ENCODE results near the gene WDR11. TPM values are rescaled to one million over a fixed set of nuclear protein-coding genes. Genes with fewer than 3 reads are reported as not detected.

WDR11 gene
- total and polyA plus RNA-seq, 9 donors: 22.0 to 31.5 (median 28.4) TPM

GRCh38 chr10:120841522-120842189 lies 9.5 kb upstream of the WDR11 start:
- Histone ChIP-seq H3K4me1 (ENCODE audit: control insufficient read depth, insufficient read depth, low read length) (no peaks in the 10 kb centered on the region), H3K36me3 (ENCODE audit: control insufficient read depth, insufficient read depth, low read length) (no peaks in the 10 kb centered on the region), H3K27ac (ENCODE audit: low read length) (no peak overlapping the region), H3K4me3 (ENCODE audit: low read length) (no peak overlapping the region), H3K27me3 (ENCODE audit: control insufficient read depth, insufficient read depth, low read length) (no peaks in the 10 kb centered on the region), H3K9me3 (replicated peaks; ENCODE audit: control insufficient read depth, low read depth, low read length) (no peaks in the 10 kb centered on the region)
- WGBS (ENCODE audit: insufficient coverage): no CpG with 5 or more reads among the region's 1 CpG
- no peak for DNase-seq

- Histone ChIP-seq H3K4me3 (ENCODE audit: low read length) (no peak overlapping the region), H3K27me3 (ENCODE audit: control insufficient read depth, insufficient read depth, low read length) (no peaks in the 10 kb centered on the region), H3K9me3 (replicated peaks; ENCODE audit: control insufficient read depth, low read depth, low read length) (no peaks in the 10 kb centered on the region), H3K36me3 (ENCODE audit: control insufficient read depth, insufficient read depth, low read length) (peaks cover 9% of the 10 kb centered on the region), H3K4me1 (ENCODE audit: control insufficient read depth, insufficient read depth, low read length) (peaks cover 6% of the 10 kb centered on the region), H3K27ac (ENCODE audit: low read length) (no peak overlapping the region)
- no CpG with 5 or more reads among the region's 2 CpGs for WGBS (ENCODE audit: insufficient coverage)
- no peak for DNase-seq
These were observed 3.2 kb downstream of the WDR11 start for GRCh38 chr10:120854388-120854787.

GRCh38 chr10:120861178-120861855 lies 10.2 kb downstream of the WDR11 start:
- no CpG with 5 or more reads among the region's 2 CpGs for WGBS (ENCODE audit: insufficient coverage)
- H3K4me3 ChIP-seq (ENCODE audit: low read length): no peak overlapping the region
- H3K36me3 ChIP-seq (ENCODE audit: control insufficient read depth, insufficient read depth, low read length): peaks cover 29% of the 10 kb centered on the region
- no peak overlapping the region for H3K27ac ChIP-seq (ENCODE audit: low read length)
- no peak for DNase-seq
- H3K27me3 ChIP-seq (ENCODE audit: control insufficient read depth, insufficient read depth, low read length): no peaks in the 10 kb centered on the region
- H3K9me3 ChIP-seq (replicated peaks; ENCODE audit: control insufficient read depth, low read depth, low read length): no peaks in the 10 kb centered on the region
- no peaks in the 10 kb centered on the region for H3K4me1 ChIP-seq (ENCODE audit: control insufficient read depth, insufficient read depth, low read length)

- Histone ChIP-seq H3K4me3 (ENCODE audit: low read length) (no peak overlapping the region), H3K27me3 (ENCODE audit: control insufficient read depth, insufficient read depth, low read length) (no peaks in the 10 kb centered on the region), H3K36me3 (ENCODE audit: control insufficient read depth, insufficient read depth, low read length) (peaks cover 25% of the 10 kb centered on the region), H3K27ac (ENCODE audit: low read length) (no peak overlapping the region), H3K9me3 (replicated peaks; ENCODE audit: control insufficient read depth, low read depth, low read length) (no peaks in the 10 kb centered on the region), H3K4me1 (ENCODE audit: control insufficient read depth, insufficient read depth, low read length) (no peaks in the 10 kb centered on the region)
- DNase-seq: no peak
These were observed 22.6 kb downstream of the WDR11 start for GRCh38 chr10:120873741-120874140.

- Histone ChIP-seq H3K9me3 (replicated peaks; ENCODE audit: control insufficient read depth, low read depth, low read length) (no peaks in the 10 kb centered on the region), H3K27ac (ENCODE audit: low read length) (no peak overlapping the region), H3K27me3 (ENCODE audit: control insufficient read depth, insufficient read depth, low read length) (no peaks in the 10 kb centered on the region), H3K4me1 (ENCODE audit: control insufficient read depth, insufficient read depth, low read length) (no peaks in the 10 kb centered on the region), H3K4me3 (ENCODE audit: low read length) (no peak overlapping the region), H3K36me3 (ENCODE audit: control insufficient read depth, insufficient read depth, low read length) (peaks cover 9% of the 10 kb centered on the region)
- no peak for DNase-seq
- WGBS (ENCODE audit: insufficient coverage): no CpG with 5 or more reads among the region's 1 CpG
These were observed 31.9 kb downstream of the WDR11 start for GRCh38 chr10:120883071-120883470.

GRCh38 chr10:120887482-120887881 lies 36.3 kb downstream of the WDR11 start:
- H3K36me3 ChIP-seq (ENCODE audit: control insufficient read depth, insufficient read depth, low read length): peaks cover 21% of the 10 kb centered on the region
- DNase-seq: no peak
- no CpG with 5 or more reads among the region's 3 CpGs for WGBS (ENCODE audit: insufficient coverage)

GRCh38 chr10:120891365-120891764 lies 40.2 kb downstream of the WDR11 start:
- Histone ChIP-seq H3K9me3 (replicated peaks; ENCODE audit: control insufficient read depth, low read depth, low read length) (no peaks in the 10 kb centered on the region), H3K27ac (ENCODE audit: low read length) (no peak overlapping the region), H3K36me3 (ENCODE audit: control insufficient read depth, insufficient read depth, low read length) (peaks cover 21% of the 10 kb centered on the region), H3K27me3 (ENCODE audit: control insufficient read depth, insufficient read depth, low read length) (no peaks in the 10 kb centered on the region), H3K4me1 (ENCODE audit: control insufficient read depth, insufficient read depth, low read length) (no peaks in the 10 kb centered on the region), H3K4me3 (ENCODE audit: low read length) (no peak overlapping the region)
- DNase-seq: no peak

More at GRCh38 chr10:120887482-120887881, 36.3 kb downstream of the WDR11 start:
- Histone ChIP-seq H3K4me1 (ENCODE audit: control insufficient read depth, insufficient read depth, low read length) (no peaks in the 10 kb centered on the region), H3K27me3 (ENCODE audit: control insufficient read depth, insufficient read depth, low read length) (no peaks in the 10 kb centered on the region), H3K9me3 (replicated peaks; ENCODE audit: control insufficient read depth, low read depth, low read length) (no peaks in the 10 kb centered on the region), H3K27ac (ENCODE audit: low read length) (no peak overlapping the region), H3K4me3 (ENCODE audit: low read length) (no peak overlapping the region)

- WGBS (ENCODE audit: insufficient coverage): no CpG with 5 or more reads among the region's 1 CpG
- Histone ChIP-seq H3K27ac (ENCODE audit: low read length) (no peak overlapping the region), H3K4me1 (ENCODE audit: control insufficient read depth, insufficient read depth, low read length) (no peaks in the 10 kb centered on the region), H3K9me3 (replicated peaks; ENCODE audit: control insufficient read depth, low read depth, low read length) (no peaks in the 10 kb centered on the region), H3K27me3 (ENCODE audit: control insufficient read depth, insufficient read depth, low read length) (no peaks in the 10 kb centered on the region), H3K4me3 (ENCODE audit: low read length) (no peak overlapping the region), H3K36me3 (ENCODE audit: control insufficient read depth, insufficient read depth, low read length) (peaks cover 18% of the 10 kb centered on the region)
- DNase-seq: no peak
These were observed 43.4 kb downstream of the WDR11 start for GRCh38 chr10:120894556-120894955.

GRCh38 chr10:120897343-120897742 lies 46.2 kb downstream of the WDR11 start:
- no peak for DNase-seq
- Histone ChIP-seq H3K9me3 (replicated peaks; ENCODE audit: control insufficient read depth, low read depth, low read length) (no peaks in the 10 kb centered on the region), H3K36me3 (ENCODE audit: control insufficient read depth, insufficient read depth, low read length) (peaks cover 20% of the 10 kb centered on the region), H3K4me1 (ENCODE audit: control insufficient read depth, insufficient read depth, low read length) (no peaks in the 10 kb centered on the region), H3K27ac (ENCODE audit: low read length) (no peak overlapping the region), H3K4me3 (ENCODE audit: low read length) (no peak overlapping the region), H3K27me3 (ENCODE audit: control insufficient read depth, insufficient read depth, low read length) (no peaks in the 10 kb centered on the region)
- WGBS (ENCODE audit: insufficient coverage): 100% methylated on average over 1 of the region's 2 CpGs

GRCh38 chr10:120905268-120905667 lies 54.1 kb downstream of the WDR11 start:
- no peak overlapping the region for H3K27ac ChIP-seq (ENCODE audit: low read length)
- peaks cover 53% of the 10 kb centered on the region for H3K36me3 ChIP-seq (ENCODE audit: control insufficient read depth, insufficient read depth, low read length)
- H3K27me3 ChIP-seq (ENCODE audit: control insufficient read depth, insufficient read depth, low read length): no peaks in the 10 kb centered on the region
- no peaks in the 10 kb centered on the region for H3K4me1 ChIP-seq (ENCODE audit: control insufficient read depth, insufficient read depth, low read length)
- peaks cover 3% of the 10 kb centered on the region for H3K9me3 ChIP-seq (replicated peaks; ENCODE audit: control insufficient read depth, low read depth, low read length)
- 97% methylated on average over 7 of the region's 9 CpGs for WGBS (ENCODE audit: insufficient coverage)
- no peak overlapping the region for H3K4me3 ChIP-seq (ENCODE audit: low read length)
- DNase-seq: no peak

All from muscle of leg (tissue), 11 donors.